H1 (cell line): ENCODE measurements around the gene PNPLA1. TPM values are rescaled to one million over a fixed set of nuclear protein-coding genes. Genes with fewer than 3 reads are reported as not detected.

Source experiments
- CTCF ChIA-PET: fragments of 300-600 bp; sonication (Branson Sonifier 250); formaldehyde crosslinking; loops from one replicate; lab custom pipeline; 2021; ENCODE audit not compliant: partially characterized antibody; lab: Charles Lee
- POLR2A ChIA-PET: fragments of 300-600 bp; sonication (Branson Sonifier 250); formaldehyde crosslinking; loops from one replicate; lab custom pipeline; 2021; ENCODE audit warnings: inconsistent platforms; ENCODE audit not compliant: partially characterized antibody; lab: Charles Lee
- DNase-seq, 2 experiments: peaks; one replicate each; pipeline versions ENCODE4 v3.0.0 to v3.0.0-alpha.2; 2010 to 2022; ENCODE audit warnings: low spot score in 2 of 2, low read depth in 1 of 2, mixed read lengths in 1 of 2
- FAIRE-seq: peaks from 2 replicates; lab custom pipeline; 2011; peaks lifted over from hg19 to GRCh38; lab: Jason Lieb, UNC
- H2AFZ ChIP-seq: 2 replicates; pipeline ENCODE4 v1.8.1; 2012; ENCODE audit warnings: low read length, inconsistent platforms
- H2AK5ac ChIP-seq: 2 replicates; pipeline ENCODE4 v1.6.1; 2013; ENCODE audit warnings: low read depth, low read length
- H2BK120ac ChIP-seq: replicated peaks from 2 replicates; pipeline ENCODE3; 2013; ENCODE audit warnings: low read depth, low read length, inconsistent platforms
- H2BK12ac ChIP-seq: 2 replicates; pipeline ENCODE4 v1.6.1; 2013; ENCODE audit warnings: low read depth, low read length
- H2BK15ac ChIP-seq: 2 replicates; pipeline ENCODE4 v1.6.1; 2013; ENCODE audit warnings: low read length
- H2BK20ac ChIP-seq: 2 replicates; pipeline ENCODE4 v1.6.1; 2013; ENCODE audit warnings: low read length
- H2BK5ac ChIP-seq: 2 replicates; pipeline ENCODE4 v1.6.1; 2013; ENCODE audit warnings: low read depth, low read length
- H3K14ac ChIP-seq: 2 replicates; pipeline ENCODE4 v1.6.1; 2013; ENCODE audit warnings: inconsistent platforms; ENCODE audit not compliant: insufficient read length
- H3K18ac ChIP-seq: 2 replicates; pipeline ENCODE4 v1.6.1; 2013; ENCODE audit warnings: low read length; ENCODE audit errors: extremely low read depth
- H3K23ac ChIP-seq: 2 replicates; pipeline ENCODE4 v1.6.1; 2013; ENCODE audit warnings: inconsistent platforms; ENCODE audit not compliant: insufficient read length
- H3K23me2 ChIP-seq: 2 replicates; pipeline ENCODE4 v1.6.1; 2013; ENCODE audit warnings: low read depth, low read length
- H3K27ac ChIP-seq: 2 replicates; pipeline ENCODE4 v1.6.1; 2011; ENCODE audit warnings: low read depth, low read length, inconsistent platforms
- H3K27me3 ChIP-seq, 4 experiments: replicated peaks in 1 of 4; 1 replicate in 1 of 4; 2 replicates in 3 of 4; pipeline versions ENCODE4 v1.6.1 to v1.8.1; 2011 to 2013; ENCODE audit warnings: low read length in 3 of 4, mild to moderate bottlenecking in 3 of 4, inconsistent platforms in 2 of 4, mixed read lengths in 2 of 4, moderate library complexity in 1 of 4; ENCODE audit not compliant: control insufficient read depth in 3 of 4, insufficient read depth in 3 of 4; ENCODE audit errors: extremely low read depth in 1 of 4
- H3K36me3 ChIP-seq, 4 experiments: 2 replicates each; pipeline versions ENCODE4 v1.6.1 to v1.8.1; 2011 to 2013; ENCODE audit warnings: mild to moderate bottlenecking in 4 of 4, low read length in 3 of 4, moderate library complexity in 2 of 4, control low read depth in 1 of 4, inconsistent platforms in 1 of 4; ENCODE audit not compliant: insufficient read depth in 4 of 4, control insufficient read depth in 2 of 4
- H3K4ac ChIP-seq: replicated peaks from 2 replicates; pipeline ENCODE3; 2013; ENCODE audit warnings: low read length, low read depth, mixed read lengths, inconsistent platforms; ENCODE audit not compliant: insufficient read length
- H3K4me1 ChIP-seq, 4 experiments: replicated peaks in 1 of 4; 1 replicate in 1 of 4; 2 replicates in 3 of 4; pipeline versions ENCODE4 v1.6.1 to v1.8.1; 2011 to 2013; ENCODE audit warnings: low read length in 3 of 4, inconsistent platforms in 2 of 4, mixed read lengths in 1 of 4; ENCODE audit not compliant: insufficient read depth in 4 of 4, control insufficient read depth in 3 of 4
- H3K4me2 ChIP-seq, 2 experiments: 2 replicates each; pipeline versions ENCODE4 v1.6.1 to v1.8.1; 2011 to 2013; ENCODE audit warnings: low read depth in 2 of 2, low read length in 2 of 2, control low read depth in 1 of 2, inconsistent platforms in 1 of 2, mild to moderate bottlenecking in 1 of 2; ENCODE audit not compliant: insufficient read depth in 1 of 2
- H3K4me3 ChIP-seq, 4 experiments: fragments of 200-600, 300-600 bp in 1 of 4; sonication (generic), shearing (Covaris generic), sonication (Bioruptor Twin) in 1 of 4; 2 replicates each; pipeline versions ENCODE4 v1.5.1 to v1.8.1; 2011 to 2016; ENCODE audit warnings: low read length in 4 of 4, low read depth in 3 of 4, control low read depth in 2 of 4, inconsistent platforms in 2 of 4, mild to moderate bottlenecking in 2 of 4, mixed read lengths in 1 of 4, moderate library complexity in 1 of 4; ENCODE audit not compliant: insufficient read depth in 2 of 4; ENCODE audit errors: extremely low read depth in 1 of 4
- H3K56ac ChIP-seq: replicated peaks from 2 replicates; pipeline ENCODE3; 2013; ENCODE audit warnings: low read depth, mild to moderate bottlenecking, mixed read lengths, low read length, inconsistent platforms; ENCODE audit not compliant: insufficient read length
- H3K79me1 ChIP-seq: 2 replicates; pipeline ENCODE4 v1.6.1; 2013; ENCODE audit warnings: low read depth, low read length, control low read depth
- H3K79me2 ChIP-seq, 2 experiments: 2 replicates each; pipeline versions ENCODE4 v1.6.1 to v1.8.1; 2012 to 2013; ENCODE audit warnings: low read length in 2 of 2, mild to moderate bottlenecking in 2 of 2, inconsistent platforms in 1 of 2; ENCODE audit not compliant: insufficient read depth in 2 of 2, control insufficient read depth in 1 of 2
- H3K9ac ChIP-seq, 4 experiments: replicated peaks in 1 of 4; 1 replicate in 1 of 4; 2 replicates in 3 of 4; pipeline versions ENCODE4 v1.6.1 to v1.8.1; 2011 to 2013; ENCODE audit warnings: low read depth in 3 of 4, low read length in 3 of 4, control low read depth in 2 of 4, mild to moderate bottlenecking in 2 of 4, moderate library complexity in 2 of 4, inconsistent platforms in 1 of 4; ENCODE audit errors: extremely low read depth in 1 of 4
- H3K9me3 ChIP-seq, 2 experiments: 2 replicates each; pipeline versions ENCODE4 v1.6.1 to v1.8.1; 2012 to 2013; ENCODE audit warnings: mild to moderate bottlenecking in 2 of 2, moderate library complexity in 2 of 2, control low read depth in 1 of 2, inconsistent platforms in 1 of 2, low read depth in 1 of 2, low read length in 1 of 2, mixed read lengths in 1 of 2; ENCODE audit not compliant: insufficient read depth in 2 of 2
- H4K20me1 ChIP-seq, 2 experiments: replicated peaks in 1 of 2; 2 replicates each; pipeline versions ENCODE3 to v1.8.1; 2011 to 2013; ENCODE audit warnings: inconsistent platforms in 2 of 2, low read length in 2 of 2, mild to moderate bottlenecking in 1 of 2; ENCODE audit not compliant: insufficient read depth in 2 of 2, control insufficient read depth in 1 of 2
- H4K5ac ChIP-seq: 2 replicates; pipeline ENCODE4 v1.6.1; 2013; ENCODE audit warnings: low read length, low read depth, mixed read lengths, inconsistent platforms; ENCODE audit not compliant: insufficient read length
- H4K8ac ChIP-seq: 2 replicates; pipeline ENCODE4 v1.8.0; 2013; ENCODE audit warnings: mild to moderate bottlenecking, moderate library complexity, low read length, inconsistent platforms; ENCODE audit not compliant: insufficient read depth; ENCODE audit errors: extremely low read depth
- H4K91ac ChIP-seq: replicated peaks from 2 replicates; pipeline ENCODE3; 2013; ENCODE audit warnings: low read length, mixed read lengths, inconsistent platforms; ENCODE audit not compliant: insufficient read length
- WGBS, 2 experiments: shearing (Covaris generic) in 1 of 2; methylation state at CpG; one replicate each; pipeline versions ENCODE4 v1.1.6 to v1.1.7; 2013 to 2015; ENCODE audit warnings: low lambda C conversion rate in 2 of 2, mixed read lengths in 2 of 2, inconsistent platforms in 1 of 2, low coverage in 1 of 2, missing lambda C conversion rate in 1 of 2; ENCODE audit not compliant: insufficient replicate concordance in 2 of 2, insufficient coverage in 1 of 2, insufficient read length in 1 of 2; ENCODE audit errors: extremely low coverage in 1 of 2, missing lambda C conversion rate in 1 of 2; 5-methylcytosine and 5-hydroxymethylcytosine counted together
- polyA plus RNA-seq, 7 experiments: library from polyadenylated mRNA; depleted of rRNA in 3 of 7; stranded (reverse) in 5 of 7; unstranded in 2 of 7; fragments of >200 nt in 5 of 7; fragments of 200-250 nt in 2 of 7; gene quantifications; 1 replicate in 5 of 7; 2 replicates in 1 of 7; 4 replicates in 1 of 7; pipeline versions ENCODE4 v1.2.1 to v1.2.3, GENCODE V29; 2011 to 2013; ENCODE audit warnings: missing spikeins in 2 of 7, mixed read lengths in 2 of 7
- total RNA-seq: library from RNA; stranded (reverse); fragmentation: NEBNext Ultra II Directional; extraction: Animal tissue kit (Norgen Biotek cat#: 25700); gene quantifications from 2 replicates; pipeline ENCODE4 v1.2.1, GENCODE V29; 2021
- TF ChIP-seq, protein P1 (sequence below): IDR thresholded peaks from 2 replicates; pipeline ENCODE4 v1.6.1; 2011; ENCODE audit warnings: low read depth, mild to moderate bottlenecking, low read length; ENCODE audit not compliant: insufficient read depth

The PNPLA1 gene
- total and polyA plus RNA-seq, 2 of the 8 experiments (the other 6 are each of a cell fraction or from before 2014, with no cell fraction given), result not detected

DNA sequence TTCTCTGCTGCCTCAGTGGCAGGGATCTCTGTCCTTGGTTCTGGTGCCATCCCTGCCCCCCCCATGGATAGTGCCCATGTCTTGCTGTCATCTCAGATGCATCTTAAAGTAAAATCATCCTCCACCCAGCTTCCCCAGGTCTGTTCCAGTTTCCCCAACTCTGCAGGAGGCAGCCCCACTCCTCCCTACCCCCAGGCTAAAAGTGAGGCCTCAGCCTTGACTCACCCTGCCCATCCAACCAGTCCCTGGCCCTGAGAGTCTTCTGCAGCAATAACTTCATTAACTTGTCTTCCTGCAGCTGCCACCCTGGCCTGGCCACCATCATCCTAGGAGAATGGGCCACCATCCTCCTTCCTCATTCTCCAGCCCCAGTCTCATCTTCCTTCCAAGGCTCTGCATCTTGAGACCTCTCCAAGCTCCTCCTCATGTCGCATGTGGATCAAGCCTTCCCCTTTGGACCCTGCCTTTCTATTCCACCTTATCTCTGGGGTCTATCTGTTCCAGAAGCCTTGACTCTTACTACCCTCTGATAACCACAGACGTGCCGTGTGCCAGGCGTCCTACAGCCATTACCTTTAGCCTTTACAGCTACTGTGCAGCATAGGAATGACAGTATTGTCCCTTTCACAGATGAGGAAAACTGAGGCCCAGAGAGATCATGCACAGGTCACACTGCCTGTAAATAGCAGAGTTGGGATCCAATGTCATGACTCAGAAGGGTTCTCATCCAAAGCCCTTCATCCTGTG lies 2.0 kb upstream of the PNPLA1 start:
- Histone ChIP-seq H3K79me2 (no peaks in the 10 kb centered on the region), H3K9ac (no peak overlapping the region), H3K4me2 (no peak overlapping the region), H2AK5ac (no peak overlapping the region), H4K20me1 (no peaks in the 10 kb centered on the region), H4K5ac (no peak overlapping the region), H3K9me3 (no peaks in the 10 kb centered on the region), H3K4me3 (no peak overlapping the region), H3K27ac (no peak overlapping the region), H3K23ac (no peak overlapping the region), H3K4me1 (peaks cover 0 to 5% (median 1%) of the 10 kb centered on the region in 4 experiments; a peak in 2 of 7 replicates), H3K79me1 (no peaks in the 10 kb centered on the region), H4K8ac (no peak overlapping the region), H3K27me3 (no peaks in the 10 kb centered on the region), H2AFZ (no peak overlapping the region), H3K56ac (no peak overlapping the region), H2BK12ac (no peak overlapping the region), H3K14ac (no peak overlapping the region), H2BK120ac (no peak overlapping the region), H3K4ac (no peak overlapping the region), H3K18ac (no peak overlapping the region), H2BK15ac (no peak overlapping the region), H3K23me2 (no peaks in the 10 kb centered on the region), H2BK5ac (no peak overlapping the region), H4K91ac (no peak overlapping the region), H3K36me3 (no peaks in the 10 kb centered on the region), H2BK20ac (no peak overlapping the region)
- POLR2A ChIA-PET, result interaction anchor here (1.1 kb wide), 1 partner anchor 18 kb away, joined by 4 read pairs; no protein-coding TSS in a partner anchor
- TF ChIP-seq, protein P1, sequence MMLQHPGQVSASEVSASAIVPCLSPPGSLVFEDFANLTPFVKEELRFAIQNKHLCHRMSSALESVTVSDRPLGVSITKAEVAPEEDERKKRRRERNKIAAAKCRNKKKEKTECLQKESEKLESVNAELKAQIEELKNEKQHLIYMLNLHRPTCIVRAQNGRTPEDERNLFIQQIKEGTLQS, result no peak
- no peak for FAIRE-seq
- 69% methylated on average over 3 of the region's 4 CpGs; no CpG with 5 or more reads in 1 of the 2 experiments for WGBS, 2 experiments
- CTCF ChIA-PET, result interaction anchor here (0.8 to 2.1 kb wide), 8 partner anchors 9 to 165 kb away, joined by 3 to 10 read pairs (median 4); no protein-coding TSS in a partner anchor
- no peak for DNase-seq
